ENCODE results near the gene UPK3BL2.
A peak's percentile ranks its signal among the peaks of the same experiment; 100 is the strongest.
"Not testable (repeated sequence)": the region's sequence is repeated elsewhere in the genome, so short reads cannot be mapped to it uniquely, and the experiment has no call there.

UPK3BL2 gene

DNA sequence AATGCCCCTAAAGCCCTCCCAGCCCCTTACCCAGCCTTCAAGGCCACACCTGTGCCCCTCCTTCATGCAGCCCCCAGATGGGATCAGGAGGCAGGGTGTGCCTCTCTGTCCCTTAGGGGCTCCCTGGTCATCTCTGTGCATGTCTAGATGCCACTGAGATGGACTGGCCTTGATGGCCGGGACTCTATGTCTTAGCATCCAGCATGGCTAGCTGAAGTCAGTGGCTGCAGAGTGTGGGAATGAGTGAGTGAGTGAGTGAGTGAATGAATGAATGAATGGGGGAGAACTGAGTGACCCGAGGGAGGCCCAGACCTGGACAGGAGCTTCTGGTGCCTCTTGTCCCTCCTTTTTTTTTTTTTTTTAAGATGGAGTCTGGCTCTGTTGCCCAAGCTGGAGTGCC, 11.4 kb downstream of the UPK3BL2 start:
- intact Hi-C loops (cut with DNase I); DNase-seq: not testable (repeated sequence)

DNA sequence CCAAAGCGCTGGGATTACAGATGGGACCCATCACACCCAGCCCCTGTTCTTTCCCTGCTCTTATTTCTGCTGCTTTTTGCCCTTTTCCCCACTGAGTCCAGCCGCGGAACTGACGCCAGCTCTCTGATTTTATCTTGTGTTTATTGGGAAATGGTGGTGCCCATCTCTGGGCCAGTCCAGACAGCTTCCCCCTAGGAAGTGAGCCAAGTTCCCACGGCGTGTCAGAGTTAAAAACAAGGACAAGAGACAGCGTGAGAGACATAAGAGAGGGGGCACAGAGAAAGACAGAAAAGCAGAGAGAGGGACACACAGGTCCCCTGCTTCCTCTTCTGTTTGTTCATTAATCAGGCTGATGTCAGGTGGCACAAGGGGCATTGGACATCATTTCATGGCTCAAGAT, 11.9 kb downstream of the UPK3BL2 start:
- intact Hi-C loops (cut with DNase I); DNase-seq: not testable (repeated sequence)

DNA sequence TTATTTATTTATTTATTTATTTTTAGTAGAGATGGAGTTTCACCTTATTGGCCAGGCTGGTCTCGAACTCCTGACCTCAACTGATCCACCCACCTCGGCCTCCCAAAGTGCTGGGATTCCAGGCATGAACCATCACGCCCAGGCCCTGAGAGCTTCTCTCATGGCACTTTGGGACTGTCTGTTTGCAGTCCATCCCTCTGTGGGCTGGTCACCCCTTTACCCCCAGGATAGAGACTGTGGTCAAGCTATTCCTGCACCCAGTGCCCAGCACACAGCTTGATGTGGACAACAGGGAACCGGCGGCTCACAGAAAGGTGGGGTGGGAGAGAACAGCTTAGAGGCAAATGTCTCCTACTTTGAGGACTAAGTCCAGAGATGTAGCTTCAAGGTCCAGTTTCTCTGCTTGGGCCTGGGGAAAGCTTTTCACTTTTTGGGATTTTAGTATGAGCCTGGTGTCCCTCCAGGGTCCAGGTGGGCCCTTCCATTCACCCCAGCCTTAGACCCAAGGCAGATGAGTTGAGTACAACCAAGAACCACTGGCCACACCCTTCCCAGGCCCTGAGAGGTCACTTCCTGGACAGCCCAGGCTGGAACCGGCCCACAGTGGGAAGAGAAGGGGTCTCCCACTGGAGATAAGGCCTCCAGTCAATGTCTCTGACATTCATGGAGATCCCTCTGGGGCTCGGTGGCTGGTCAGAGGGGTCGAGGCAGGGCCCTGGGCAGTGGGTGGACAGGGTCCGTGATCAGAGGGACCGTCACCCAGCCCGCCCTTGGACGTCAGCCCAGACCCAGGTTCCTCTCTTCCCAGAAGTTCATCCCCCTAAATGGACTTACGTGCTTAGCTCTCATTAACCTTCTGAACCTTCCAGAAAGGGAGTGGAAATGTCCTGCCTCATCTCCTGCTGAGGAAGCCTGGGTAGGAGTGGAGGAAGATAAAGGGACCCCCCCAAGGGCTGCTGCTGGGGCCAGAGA, 15.4 kb downstream of the UPK3BL2 start:
- peak in 1 of 10 donors; percentile 18 for DNase-seq
- intact Hi-C loops (cut with DNase I), result not testable (repeated sequence)

DNA sequence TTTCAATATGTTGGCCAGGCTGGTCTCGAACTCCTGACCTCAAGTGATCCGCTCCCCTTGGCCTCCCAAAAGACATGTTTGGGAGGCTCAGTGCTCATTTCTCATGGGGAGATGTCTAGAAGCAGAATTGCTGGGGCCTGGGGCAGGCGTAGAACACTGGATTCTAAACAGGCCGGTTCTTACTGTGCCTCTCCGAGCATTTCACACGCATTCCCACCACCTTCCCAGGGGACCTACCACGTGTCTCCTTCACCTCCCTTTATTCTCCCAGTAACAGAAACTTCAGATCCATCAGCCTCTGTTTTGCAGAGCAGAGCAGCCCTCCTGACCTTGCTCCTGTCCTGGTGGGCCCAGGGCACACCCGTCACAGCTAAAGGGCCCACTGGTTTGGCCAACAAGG, 16.3 kb downstream of the UPK3BL2 start:
- intact Hi-C loops (cut with DNase I); DNase-seq: not testable (repeated sequence)

DNA sequence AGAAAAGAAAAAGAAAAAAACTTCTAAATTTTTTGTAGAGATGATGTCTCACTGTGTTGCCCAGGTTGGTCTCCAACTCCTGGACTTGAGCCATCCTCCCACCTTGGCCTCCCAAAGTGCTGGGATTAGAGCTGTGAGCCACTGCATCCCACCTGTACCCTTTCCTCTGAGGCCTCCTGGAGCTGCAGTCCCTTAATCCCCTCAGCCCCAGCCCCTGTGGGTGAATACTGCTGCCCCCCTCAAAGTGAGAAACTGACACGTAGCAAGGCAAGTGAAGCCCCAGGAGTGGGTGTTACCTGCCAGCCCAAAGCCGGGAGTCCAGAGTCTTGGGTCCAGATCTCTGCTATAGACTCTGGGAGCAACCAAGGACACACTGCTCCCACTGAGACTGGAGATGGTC, 18.7 kb downstream of the UPK3BL2 start:
- intact Hi-C loops (cut with DNase I), result not testable (repeated sequence)
- DNase-seq, result peak in 2 of 10 donors; percentile 33 to 63

DNA sequence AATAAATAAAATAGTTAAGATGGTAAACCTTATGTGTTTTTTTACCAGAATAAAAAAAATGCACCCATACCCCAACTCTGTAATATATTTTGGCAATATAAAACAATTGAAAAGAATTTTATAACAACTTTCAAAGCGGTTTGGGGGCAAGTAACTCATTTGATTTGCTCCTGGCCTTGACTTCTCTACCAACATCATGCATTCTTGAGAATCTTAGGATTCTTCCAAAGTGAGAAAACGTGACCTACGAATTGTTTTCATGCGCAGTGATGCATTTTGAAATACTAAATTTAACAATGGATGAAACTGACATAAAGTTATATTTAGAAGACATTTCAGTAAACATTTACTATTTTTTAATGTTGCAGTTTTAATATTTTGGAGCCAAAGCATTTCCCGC, 22.7 kb downstream of the UPK3BL2 start:
- DNase-seq; intact Hi-C loops (cut with DNase I): not testable (repeated sequence)

DNA sequence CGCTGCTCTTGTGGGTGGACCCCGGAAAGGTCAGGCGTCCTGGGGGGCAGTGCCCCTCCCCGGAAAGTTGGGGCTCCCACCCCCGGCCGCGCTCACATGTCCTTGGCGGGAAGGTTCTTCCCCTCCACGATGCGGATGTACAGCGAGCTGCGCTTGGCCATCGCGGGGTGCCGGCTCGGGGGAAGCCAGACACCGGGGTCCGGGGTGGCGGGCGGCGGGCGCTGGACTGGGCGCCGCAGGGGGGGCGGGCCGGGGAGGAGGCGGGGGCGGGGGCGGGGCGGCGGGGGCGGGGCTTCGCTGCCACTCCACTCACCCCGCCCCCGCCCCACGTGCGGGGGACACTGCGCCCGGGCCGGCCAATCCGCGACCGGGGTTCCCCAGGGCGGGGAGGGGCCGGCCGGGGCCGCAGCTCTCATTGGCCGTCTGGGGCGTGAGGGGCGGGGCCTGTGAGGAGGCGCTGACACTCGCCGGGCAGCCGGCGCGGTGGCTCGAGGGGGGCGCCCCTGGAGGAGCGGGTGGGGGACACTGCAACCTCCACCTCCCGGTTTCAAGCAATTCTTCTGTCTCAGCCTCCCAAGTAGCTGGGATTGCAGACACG, 25.8 kb downstream of the UPK3BL2 start, which contains the start of gene RASA4B:
RASA4B (minus strand) TSS at position 228 of the 598 bp plus-strand sequence; CDS start at position 161, 67 bp downstream.
- intact Hi-C loops (cut with DNase I), result not testable (repeated sequence)
- DNase-seq, result peak in 1 of 10 donors; percentile 23

DNA sequence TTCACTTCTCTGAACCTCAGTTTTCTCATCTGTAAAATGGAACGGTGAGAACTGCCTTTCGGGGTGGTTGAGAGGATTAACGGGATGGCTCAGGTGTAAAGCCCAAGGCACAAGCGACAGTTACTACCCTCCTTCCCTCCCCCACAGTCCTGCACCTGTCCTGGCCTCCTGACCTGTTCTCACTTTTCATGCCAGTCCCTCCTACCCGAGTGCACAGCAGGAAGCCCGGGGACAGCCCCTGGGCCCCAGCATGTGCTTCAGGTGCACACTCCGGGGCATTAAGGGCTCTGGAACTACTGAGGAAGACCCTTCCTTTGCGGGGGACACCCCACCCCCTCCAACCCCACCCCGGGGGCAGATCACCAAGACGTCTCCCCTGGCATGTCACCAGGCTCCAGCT, 26.5 kb downstream of the UPK3BL2 start:
- DNase-seq; intact Hi-C loops (cut with DNase I): not testable (repeated sequence)

DNA sequence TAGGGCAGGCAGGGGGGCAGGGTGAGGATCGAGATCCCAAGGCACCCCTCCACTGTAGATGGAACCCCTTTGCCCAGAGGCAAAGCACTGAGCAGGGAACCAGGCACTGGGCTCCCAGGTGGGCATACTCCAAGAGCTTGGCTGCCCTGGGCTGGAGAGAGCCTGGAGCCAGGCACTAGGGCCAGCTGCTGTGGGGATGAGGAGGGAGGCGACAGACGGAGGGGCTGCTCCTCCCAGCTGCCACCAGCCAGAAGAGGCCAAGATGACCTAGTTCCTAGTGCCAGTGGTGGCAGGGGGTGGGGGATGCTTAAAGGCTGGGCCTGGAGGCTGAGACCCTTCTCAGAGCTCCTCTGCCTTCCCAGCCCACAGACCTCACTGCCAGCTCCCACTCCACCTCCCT, 27.6 kb downstream of the UPK3BL2 start:
- DNase-seq; intact Hi-C loops (cut with DNase I): not testable (repeated sequence)

DNA sequence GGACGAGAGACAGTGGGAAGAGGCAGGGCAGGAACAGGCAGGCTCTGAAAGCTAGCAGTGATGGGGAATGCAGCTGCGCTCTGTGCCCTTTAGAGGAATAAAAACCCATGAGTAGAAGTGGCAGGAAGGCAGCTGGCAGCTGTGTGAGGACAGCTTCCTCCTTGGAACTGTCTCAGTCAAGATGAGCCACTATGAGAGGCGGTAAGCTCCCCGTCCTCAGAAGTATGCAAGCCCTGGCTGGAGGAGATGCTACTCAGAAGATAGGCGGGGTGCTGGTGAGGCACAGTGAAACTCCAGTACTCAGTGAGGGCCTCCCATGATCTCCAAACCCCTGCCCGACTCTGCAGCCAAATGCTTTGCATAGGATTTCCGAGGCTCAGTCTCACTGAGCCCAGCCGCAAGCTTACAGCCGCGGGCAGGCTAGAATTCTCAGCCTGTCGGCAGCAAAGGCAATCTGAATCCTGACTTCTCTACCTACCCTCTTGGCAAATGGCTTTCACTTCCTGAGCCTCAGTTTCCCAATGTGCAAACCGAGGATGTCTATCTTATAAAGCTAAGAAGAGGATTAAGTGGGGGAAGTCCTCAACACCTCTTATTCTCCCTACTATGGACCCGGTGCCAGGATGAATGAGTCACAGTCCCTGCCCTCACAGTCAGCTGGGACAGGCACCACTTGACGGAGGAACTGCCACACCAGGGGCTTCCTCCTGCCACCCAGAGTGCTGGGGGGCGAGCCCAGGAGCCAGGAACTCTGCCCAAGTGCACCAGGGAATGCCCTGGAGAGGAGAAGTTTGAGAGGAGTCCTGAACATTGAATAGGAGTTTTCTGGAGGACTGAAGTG, 28.4 kb downstream of the UPK3BL2 start:
- intact Hi-C loops (cut with DNase I), result not testable (repeated sequence)
- DNase-seq, result peak in 2 of 10 donors; percentile 34 to 75

DNA sequence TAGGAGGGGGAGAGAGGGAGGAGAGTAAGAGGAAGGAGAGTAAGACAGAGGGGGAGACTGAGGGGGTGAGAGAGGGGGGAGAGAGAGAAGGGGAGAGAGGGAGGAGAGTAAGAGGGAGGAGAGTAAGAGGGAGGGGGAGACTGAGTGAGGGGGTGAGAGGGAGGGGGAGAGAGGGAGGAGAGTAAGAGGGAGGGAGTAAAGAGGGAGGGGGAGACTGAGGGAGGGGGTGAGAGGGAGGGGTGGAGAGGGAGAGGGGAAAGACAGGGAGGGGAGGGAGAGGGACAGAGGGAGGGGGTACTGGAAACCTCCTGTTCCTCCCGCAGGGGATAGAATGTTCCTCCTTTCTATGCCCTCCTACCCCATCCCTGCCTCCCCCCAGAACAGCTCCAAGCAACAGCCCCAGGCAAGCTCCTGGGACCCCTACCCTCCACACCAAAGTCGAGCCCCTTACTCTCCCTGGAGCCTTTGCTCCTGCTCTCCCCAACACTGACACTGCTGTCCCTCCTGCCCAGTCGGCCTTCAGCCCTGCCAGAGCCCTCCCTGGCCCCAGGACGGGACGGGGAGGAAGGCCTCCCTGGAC, 30.8 kb downstream of the UPK3BL2 start:
- intact Hi-C loops (cut with DNase I), result not testable (repeated sequence)
- peak in 4 of 10 donors; percentile 9 to 49 (median 14) for DNase-seq

DNA sequence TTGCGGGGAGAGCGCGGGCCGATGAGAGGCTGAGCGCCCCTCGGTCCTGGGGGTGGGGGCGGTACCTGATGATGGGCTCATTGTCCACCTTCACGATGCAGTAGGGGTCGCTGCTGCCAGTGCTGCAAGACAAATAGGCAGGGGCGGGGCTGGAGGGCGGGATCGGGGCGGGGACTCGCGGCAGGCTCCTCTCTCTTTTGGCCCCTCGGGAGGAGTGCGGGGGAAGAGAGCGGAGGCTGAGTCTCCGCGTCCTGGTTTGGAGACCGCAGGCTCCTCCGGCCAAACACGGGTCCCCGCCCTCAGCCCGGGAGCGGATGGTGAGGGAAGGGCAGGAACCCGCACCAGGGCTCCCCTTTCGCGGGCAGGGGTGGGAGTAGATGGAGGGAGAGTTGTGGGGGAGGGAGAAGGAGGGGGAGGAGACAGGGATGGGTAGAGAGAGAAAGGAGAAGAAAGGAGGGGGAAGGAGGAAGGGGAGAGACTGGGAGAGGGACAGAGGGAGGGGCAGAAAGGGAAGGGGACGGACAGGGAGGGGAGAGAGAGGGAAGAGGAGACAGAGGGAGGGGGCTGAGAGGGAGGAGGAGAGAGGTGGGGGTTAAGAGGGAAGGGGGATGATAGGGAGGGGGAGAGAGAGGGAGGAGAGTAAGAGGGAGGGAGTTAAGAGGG, 31.5 kb downstream of the UPK3BL2 start:
- DNase-seq; intact Hi-C loops (cut with DNase I): not testable (repeated sequence)

DNA sequence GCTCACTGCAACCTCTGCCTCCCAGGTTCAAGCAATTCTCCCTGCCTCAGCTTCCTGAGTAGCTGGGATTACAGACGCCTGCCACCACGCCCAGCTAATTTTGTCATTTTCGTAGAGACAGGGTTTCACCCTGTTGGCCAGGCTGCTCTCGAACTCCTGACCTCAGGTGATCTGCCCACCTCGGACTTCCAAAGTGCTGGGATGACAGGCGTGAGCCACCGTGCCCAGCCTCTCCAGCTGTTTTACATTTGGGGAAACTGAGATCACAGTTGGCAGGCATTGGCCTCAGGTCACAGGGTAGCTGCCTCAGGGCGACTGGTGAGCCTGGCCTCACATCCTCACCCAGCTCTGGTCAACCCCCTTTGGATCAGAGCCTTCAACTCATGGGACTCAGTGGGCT, 32.9 kb downstream of the UPK3BL2 start:
- peak in 2 of 10 donors; percentile 9 to 67 for DNase-seq
- intact Hi-C loops (cut with DNase I), result not testable (repeated sequence)

DNA sequence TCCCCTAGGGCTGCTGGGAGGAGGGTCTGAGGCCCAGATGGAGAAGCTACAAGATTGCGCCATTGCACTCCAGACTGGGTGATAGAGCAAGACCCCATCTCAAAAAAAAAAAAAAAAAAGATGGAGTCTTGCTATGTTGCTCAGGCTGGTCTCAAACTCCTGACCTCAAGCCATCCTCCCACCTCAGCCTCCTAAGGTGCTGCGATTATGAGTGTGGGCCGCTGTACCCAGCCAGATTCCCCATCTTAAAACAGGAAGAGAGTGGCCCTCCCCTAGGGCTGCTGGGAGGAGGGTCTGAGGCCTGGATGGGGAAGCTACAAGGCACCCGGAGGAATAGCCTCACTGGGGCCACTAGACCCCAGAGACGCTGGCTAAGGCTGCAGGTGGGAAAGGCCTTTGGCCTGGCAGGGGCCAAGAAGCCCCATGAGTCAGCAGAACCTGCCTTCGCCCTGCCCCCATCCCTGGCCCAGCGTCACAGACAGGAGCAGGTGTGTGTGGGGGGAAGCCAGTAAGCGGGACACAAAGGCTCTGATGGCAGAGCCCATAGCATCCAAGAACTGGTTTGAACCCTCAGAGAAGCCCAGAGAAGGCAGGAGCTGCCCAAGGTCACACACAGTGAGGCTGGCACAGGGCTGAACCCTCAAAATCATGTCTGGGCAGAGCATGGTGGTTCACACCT, 35.9 kb downstream of the UPK3BL2 start:
- peak in 5 of 10 donors; percentile 3 to 77 (median 15) for DNase-seq

DNA sequence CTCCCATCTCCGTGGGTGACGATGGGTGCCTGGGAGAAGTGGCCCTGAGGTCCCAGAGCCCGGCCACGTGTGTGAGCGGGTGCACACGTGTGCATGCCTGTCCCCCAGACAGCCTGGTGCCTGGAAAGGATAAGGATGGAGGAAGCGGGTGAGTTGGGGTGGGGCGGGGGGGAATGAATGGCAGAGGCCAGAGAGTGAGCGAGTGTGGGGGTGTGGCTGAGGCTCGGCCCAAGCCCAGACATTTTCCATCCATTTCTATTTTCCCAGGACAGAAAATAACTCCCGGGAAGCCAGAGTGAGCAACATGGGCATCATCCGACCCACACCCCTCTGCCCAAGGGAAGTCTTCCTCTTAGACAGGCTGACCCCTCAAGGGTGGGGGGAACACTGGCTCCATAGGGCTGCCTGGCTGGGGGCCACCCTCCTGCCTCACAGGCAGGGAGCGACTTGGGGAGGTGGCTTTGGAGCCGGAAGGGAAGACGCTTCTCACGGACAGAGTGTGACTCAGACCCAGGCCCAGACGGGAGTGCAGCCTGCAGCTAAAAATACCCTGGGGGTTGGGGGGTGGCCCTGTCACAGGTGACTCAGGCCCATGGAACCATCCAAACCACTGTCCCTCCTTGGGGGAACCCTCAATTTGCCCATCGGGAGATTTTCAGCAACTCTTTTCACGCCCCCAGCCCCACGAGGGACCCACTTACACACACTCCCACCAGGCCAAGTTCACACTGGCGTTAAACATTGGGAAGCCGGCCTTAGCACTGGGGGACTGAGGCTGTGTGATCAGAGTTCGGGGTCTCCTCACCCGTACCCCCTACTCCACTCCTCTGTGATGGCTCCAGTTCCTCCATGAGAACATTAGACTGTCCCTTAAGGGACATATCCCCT, 38.0 kb downstream of the UPK3BL2 start:
- intact Hi-C loops (cut with DNase I), result not testable (repeated sequence)
- peak in 1 of 10 donors; percentile 3 for DNase-seq

More for the DNA sequence above, 35.9 kb downstream of the UPK3BL2 start:
- intact Hi-C loops (cut with DNase I), result not testable (repeated sequence)

DNA sequence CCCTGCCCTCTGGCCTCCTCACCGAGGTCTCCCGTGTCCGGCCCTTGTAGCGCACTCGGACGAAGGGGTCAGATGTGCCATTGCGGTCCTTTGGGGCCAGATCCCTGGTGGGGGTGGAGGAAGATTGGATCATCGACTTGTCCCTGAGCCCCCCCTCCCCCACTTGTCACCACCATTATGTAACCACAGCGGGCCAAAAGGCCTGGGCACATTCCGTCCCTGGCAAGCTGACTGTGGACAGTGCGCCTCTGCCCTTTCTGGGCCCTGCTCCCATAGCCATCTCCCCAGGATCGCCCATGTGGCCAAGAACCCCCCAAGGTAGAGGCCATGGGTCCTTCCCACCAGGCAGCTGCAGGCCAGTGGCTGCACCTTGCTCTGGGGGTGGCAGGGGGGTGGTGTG, 40.4 kb downstream of the UPK3BL2 start:
- DNase-seq; intact Hi-C loops (cut with DNase I): not testable (repeated sequence)

DNA sequence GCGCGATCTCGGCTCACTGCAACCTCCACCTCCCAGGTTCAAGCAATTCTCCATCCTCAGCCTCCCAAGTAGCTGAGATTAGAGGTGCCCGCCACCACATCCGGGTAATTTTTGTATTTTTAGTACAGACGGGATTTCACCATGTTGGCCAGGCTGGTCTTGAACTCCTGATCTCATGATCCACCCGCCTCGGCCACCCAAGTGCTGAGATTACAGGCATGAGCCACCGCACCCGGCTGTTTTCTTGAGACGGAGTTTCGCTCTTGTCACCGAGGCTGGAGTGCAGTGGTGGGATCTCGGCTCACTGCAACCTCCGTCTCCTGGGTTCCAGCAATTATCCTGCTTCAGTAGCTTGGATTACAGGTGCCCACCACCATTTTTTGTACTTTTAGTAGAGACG, 45.2 kb downstream of the UPK3BL2 start:
- DNase-seq, result peak in 2 of 10 donors; percentile 7 to 10
- intact Hi-C loops (cut with DNase I), result not testable (repeated sequence)

DNA sequence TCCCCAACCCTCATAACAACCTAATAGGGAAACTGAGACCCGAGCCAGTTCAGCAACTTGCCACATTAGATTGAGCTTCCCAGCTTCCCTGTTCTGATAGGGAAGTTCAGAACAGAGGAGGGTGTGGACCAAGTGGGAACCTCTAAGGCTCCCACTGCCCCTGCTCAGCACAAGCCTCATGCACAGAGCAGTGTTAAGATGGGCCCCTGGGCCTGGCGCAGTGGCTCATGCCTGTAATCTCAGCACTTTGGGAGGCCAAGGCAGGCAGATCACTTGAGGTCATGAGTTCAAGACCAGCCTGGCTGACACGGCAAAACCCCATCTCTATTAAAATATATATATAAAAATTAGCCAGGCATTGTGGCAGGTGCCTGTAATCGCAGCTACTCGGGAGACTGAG, 46.2 kb downstream of the UPK3BL2 start:
- intact Hi-C loops (cut with DNase I), result not testable (repeated sequence)
- DNase-seq, result peak in 2 of 10 donors; percentile 14 to 16

Data from posterior cingulate gyrus (tissue), 11 donors.